Ureter (tissue), 1 donor: ENCODE data around the gene ELAVL2. TPM values are rescaled to one million over a fixed set of nuclear protein-coding genes. Genes with fewer than 3 reads are reported as not detected.
"Not testable (repeated sequence)": the region's sequence is repeated elsewhere in the genome, so short reads cannot be mapped to it uniquely, and the experiment has no call there.

Experiments used
- DNase-seq: peaks from one replicate; pipeline ENCODE4 v3.0.0-alpha.2; 2020; ENCODE audit warnings: low spot score
- total RNA-seq: library from RNA; stranded (reverse); gene quantifications from one replicate; pipeline ENCODE4 v1.2.4, GENCODE V29; 2023
- donor health status: DM: yes; HTN: yes; CAD: no.

The ELAVL2 gene
- total RNA-seq, 1 donor from 2014 or later = 0.29 TPM

DNA sequence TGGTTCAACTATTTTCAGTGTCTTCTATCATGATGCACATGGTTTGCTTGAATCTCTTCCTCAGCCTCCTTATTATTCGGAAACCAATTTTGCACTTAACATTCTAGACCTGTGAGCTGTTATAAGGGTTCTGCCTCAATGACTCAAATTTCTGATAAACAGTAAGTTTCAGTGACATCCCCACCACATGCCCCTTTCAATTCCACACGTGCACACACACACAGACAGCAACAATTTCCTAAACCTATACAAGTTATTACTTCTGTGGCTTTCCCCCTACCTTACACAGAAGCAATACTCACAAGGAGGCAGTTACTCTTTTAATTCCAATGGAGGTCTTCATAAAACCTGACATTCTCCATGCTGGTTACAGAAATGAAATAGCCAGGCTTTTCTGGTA is 102.4 kb downstream of the ELAVL2 start:
- no peak for DNase-seq

DNA sequence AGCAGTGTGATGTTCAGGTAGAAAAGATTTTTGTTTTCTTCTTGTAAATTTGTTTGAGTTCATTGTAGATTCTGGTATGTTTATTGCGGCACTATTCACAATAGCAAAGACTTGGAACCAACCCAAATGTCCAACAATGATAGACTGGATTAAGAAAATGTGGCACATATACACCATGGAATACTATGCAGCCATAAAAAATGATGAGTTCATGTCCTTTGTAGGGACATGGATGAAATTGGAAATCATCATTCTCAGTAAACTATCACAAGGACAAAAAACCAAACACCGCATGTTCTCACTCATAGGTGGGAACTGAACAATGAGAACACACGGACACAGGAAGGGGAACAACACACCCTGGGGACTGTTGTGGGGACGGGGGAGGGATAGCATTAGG is 103.0 kb downstream of the ELAVL2 start:
- DNase-seq = not testable (repeated sequence)

DNA sequence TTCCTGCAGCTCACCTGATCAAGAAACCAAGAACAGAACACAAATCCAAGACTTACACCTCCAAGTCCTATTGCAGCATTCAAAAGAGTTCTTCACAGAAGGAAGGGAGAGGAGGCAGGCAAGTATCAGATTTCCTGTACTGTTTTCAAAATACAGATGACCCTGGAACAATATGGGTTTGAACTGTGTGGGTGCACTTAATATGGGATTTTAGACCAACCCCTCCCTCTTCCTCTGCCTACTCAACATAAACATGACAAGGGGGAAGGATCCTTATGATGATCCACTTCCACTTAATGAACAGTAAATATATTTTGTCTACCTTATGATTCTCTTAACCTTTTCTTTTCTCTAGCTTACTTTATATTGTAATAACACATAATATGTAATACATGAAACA is 104.6 kb downstream of the ELAVL2 start:
- DNase-seq = no peak

DNA sequence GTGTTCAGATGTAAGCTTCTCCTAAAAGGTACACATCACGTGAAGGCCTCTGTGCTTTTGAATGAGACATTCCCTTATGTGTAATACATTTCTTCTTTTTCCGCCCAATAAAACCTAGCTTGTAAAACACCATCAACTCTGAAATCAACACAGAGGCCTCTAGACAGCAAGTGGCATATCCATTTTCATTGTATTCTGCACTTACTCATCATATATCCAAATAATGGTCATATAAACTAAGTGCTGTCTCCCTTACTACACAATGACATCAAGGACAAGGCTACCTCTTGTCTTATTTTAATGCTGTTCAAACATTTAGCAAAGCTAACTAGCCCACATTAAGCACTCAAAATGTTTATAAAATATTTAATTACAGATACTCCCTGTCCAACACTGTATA is 108.5 kb downstream of the ELAVL2 start:
- no peak for DNase-seq

DNA sequence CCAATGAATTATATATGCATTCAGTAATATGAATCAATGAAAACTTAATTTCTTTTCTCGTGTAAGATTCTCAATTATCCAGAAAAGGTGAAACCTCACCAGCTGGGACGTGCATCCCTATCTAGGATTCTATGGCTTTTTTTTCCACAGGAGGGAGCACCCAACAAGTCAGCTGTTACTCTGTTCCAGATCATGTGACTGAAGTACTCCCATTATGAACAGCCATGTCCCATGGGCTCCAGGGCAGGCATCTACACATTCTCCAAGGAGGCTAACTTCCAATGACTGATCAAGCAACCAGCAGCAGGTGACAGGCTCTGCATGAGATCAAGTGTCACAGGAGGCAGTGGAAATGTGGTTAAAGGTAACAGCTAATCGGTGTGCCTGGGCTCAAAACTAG is 118.8 kb downstream of the ELAVL2 start:
- DNase-seq = no peak

DNA sequence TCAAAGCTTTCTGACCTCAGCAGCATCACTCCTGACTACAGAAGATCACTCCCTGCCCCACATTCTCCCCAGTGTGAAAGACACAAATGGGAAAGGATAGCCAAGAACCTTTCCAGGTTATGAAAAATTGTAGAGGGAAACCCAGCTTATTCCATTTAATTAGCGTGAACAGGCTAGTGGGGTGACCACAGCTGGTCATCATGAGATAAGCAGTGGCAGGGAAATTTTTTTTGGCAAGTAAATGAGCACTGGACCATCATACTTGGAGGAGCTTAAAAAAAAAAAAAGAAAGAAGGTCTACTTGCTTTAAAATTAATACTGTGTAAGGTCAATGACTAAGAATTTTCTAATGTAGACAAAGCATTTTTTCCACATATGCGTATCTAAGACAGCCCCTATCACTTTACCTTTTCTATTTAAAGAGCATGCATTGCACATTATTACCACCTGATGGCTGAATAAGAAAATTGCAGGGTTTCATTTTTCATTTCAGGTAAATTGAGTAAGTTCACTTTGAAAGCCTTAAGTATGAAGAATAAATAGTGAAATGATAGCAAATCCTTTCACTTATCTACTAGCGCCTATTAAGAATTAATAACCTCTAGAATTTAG is 123.6 kb downstream of the ELAVL2 start:
- DNase-seq = no peak

DNA sequence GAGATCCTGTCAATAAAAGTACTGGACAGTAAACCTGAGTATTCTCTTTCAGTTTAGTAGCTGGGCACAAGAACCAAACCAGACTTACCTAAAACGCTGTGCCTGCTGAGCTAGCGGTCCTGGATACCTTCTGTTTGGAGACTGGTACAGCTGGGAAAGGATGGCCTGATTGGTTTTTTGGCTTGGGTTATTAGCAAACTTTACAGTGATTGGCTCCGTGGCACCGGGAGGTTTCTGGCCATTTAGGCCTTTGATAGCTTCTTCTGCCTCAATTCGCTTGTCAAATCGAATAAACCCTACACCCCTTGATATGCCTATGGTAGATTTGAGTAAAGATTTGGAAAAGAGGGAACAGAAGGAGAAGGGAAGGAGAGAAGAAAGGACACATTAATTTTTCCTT is 124.7 kb downstream of the ELAVL2 start:
- no peak for DNase-seq

DNA sequence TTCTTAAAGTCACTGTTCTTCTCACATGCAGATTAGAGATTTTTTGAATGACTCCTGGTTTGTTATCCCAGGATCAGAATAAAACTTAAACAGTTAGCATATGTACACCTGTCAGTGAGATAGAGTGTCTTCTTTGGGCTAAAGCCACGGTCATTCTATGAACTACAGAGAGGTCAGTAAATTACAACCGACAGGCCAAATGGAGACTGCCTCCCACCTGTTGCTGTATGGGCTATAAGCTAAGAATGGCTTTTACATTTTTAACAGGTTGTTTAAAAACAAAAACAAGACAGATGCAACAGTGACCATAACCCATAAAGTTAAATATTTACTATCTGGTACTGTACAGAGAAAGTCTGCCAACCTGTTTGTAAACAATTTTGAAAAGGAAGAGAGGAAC is 125.7 kb downstream of the ELAVL2 start:
- no peak for DNase-seq

DNA sequence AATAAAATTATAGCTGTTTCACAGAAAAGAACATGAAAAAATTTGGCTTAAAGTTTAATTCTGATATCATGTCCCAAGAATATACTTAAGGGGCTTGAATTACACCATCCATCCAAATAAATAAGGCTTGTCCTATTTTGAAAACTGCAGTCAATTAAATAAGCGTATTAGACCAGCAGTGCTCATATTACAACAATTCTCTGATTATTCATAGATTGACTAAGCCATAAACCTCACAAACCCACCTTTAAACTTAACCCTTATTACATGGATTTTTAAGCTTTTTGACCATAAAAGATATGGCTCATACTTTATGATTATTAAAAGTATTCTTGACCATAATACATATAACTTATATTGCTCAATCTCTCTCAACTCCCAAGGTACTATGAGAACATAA is 127.9 kb downstream of the ELAVL2 start:
- DNase-seq = no peak

DNA sequence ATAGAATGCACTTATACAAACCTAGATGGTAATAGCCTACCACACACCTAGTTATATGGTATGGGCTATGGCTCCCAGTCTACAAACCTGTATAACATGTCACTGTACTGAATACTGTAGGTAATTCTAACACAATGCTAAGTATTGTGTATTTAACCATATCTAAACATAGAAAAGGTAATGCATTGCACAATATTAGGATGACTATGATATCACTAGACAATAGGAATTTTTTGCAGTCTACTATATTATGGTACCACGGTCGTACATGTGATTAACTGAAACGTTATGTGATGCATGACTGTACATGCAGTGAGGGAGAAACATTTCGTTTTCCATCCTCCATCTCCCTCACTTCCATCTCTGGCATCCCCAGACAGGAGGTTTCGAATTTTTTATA is 130.5 kb downstream of the ELAVL2 start:
- no peak for DNase-seq

DNA sequence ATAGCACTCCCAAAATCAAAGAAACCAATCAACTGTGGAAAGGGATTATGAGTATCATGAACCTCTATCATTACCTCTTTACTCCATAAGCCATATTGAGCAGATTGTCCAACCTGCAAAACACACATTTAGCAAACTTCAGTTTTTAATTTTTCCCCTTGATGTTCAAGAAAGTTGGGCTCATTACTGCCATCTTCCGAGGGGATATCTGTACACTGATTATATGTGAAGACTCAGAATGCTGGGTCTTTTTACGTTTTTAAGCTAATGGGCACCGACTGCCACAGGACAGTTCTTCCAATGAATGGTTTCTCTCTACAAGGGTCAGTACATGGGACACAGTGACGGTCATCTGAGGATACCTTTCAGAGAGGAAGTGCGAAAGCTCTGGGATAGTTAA is 132.7 kb downstream of the ELAVL2 start:
- DNase-seq = no peak

DNA sequence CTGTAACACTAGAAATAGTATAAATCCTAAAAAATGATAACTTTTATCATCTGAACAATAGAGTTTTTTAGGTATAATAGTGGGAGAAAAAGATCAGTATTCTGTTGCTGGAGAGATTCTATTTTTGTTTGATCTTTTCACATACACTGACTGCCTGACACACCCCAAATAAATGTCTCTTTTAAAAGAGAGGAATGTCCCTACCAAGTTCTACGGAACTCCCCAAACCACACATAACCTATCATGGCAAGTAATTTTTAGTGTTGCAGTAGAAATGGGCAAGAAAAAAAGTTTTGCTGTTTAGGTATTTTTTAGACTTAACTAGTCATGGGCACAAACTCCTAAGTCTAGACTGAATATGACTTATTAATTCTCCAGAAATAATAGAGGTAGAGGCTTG is 139.1 kb downstream of the ELAVL2 start:
- DNase-seq = no peak

DNA sequence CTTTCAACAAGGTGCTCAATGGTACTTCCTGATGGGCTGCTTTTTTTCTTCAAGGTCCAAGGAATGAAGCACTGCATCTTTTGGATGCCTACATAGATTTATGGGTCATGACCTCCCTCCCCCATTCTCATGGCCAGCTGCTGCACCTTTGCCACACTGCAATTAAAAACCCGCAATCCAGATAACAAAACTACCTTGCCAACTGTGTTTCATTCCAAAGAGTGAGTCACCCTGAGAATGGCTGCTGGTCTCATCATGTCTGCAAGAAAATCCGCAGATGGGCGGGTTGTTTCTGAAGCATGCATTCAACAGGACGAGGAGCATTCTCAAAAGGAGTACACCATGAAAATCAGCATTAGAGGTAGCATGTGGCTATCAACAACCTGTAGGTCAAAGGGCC is 139.8 kb downstream of the ELAVL2 start:
- peak; percentile 42 for DNase-seq

DNA sequence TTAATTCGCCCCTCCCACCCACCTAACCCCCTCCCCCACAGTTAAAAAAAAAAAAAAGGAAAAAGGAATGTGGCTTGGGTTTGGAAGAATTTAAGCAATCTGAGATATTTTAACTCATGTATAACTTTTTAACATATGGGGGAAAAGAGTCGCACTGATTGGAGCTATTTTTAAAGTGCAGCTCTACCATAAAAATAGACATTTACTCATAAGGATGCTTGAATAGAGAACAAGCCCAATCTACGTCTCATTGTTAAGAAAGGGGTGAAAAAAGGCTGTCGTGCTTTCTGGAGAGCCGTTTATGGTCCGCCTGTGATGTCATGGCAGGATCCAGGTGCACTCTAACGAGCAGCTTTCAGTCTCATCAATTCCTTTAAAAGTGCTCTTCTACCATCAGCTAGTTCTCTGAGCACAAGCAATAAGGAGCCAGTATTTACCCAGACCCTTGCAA is 142.4 kb downstream of the ELAVL2 start:
- no peak for DNase-seq

DNA sequence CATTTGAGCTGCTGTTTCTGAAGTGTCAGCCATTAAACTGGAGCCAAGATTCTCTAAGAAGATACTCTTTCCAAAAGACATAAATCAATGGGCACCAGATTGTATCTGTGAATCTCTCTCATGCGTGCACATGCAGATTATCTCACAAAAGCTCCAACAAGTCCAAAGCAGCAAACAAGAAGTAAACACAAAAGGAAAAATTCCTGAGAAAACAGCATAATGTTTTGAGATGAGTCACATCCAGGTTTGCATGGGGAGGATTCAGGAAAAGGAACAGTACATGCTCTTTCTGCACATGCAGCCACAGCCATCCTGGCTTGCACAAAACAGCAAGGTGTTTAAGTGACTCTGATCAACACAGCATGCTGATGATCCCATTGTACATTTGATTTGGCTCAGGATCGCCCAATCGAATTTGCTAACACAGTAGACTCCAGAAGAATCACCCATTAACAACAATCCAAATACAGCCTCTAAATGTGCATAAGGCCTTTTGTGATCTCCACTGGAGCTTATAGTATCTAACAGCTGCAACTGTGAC is 143.1 kb downstream of the ELAVL2 start:
- no peak for DNase-seq

DNA sequence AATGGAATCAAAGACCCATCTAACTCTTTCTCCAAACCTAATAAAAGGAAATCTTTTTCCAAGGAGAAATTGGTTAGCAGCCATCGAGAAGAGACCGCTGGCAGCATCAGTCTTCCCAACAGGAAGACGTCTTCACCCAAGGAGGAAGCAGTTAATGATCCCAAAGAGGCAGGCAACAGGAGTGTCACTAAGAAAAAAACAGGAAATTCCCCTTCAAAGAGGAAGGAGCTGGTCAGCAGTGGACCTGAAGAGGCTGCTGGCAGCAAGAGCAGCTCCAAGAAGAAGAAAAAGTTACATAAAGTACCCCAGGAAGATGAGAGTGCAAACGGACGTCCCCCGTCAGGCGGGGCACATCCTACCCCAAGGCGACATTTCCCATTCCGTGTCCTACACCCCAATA is 143.7 kb downstream of the ELAVL2 start:
- no peak for DNase-seq

DNA sequence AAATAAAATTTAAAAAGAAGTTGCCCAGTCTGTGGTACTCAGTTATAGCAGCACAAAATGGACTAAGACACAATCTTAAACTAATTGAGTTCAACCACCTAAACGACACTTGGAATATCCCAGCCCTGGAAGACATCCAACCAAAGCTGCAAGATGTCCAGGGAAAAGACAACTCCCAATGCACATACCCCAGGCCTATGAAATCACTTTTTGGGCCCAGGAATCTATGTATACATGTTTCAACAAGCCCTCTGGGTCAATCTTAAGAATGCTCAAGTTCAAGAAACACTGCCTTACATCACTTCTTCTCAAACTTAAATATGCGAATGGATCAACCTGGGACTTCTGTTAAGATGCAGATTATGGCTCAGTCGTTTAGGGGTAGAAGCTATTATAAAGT is 148.6 kb downstream of the ELAVL2 start:
- no peak for DNase-seq

DNA sequence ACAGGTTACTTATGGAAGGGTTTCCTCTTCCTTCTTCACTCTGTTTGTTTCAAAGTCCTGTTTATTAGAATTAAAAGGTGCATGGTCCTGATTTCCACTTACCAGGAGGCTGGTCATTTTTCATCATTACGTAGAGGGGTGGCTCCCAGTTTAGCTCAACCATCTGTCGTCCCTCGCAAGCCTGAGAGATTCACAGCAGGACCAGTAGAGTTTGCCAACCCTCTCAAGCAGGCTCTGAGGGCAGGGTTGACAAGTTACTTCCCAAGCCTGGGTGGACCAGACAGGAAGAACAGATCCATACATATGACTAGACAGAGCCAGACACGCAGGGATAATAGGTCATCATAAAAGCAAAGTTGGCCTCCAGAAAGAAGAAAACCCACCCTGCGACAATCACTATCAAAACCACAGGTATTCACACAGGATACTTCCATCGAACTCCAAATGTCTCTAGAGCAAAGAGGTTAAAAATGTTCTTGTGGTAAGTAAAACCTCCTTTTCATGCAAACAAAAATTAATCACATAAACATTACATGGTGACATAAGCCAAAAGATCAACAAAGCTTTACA is 151.9 kb downstream of the ELAVL2 start:
- DNase-seq = no peak

DNA sequence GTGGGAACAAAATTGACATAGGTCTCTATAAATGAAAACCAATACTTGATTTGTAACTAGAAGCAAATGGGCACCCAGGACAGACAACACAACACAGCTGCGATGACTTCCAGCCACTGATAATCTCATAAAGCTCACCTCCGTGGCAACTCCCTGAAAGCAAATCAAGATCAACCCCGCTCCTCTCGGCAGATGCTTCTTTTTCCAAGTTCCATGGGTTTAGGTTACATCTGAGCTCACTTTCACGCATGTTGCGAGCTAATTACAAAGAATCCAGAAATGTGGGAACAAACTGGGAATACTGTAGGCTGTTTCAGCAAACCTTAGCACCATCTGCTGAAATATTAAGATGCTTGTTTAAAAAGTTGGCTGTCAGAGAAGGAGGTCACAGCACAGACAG is 153.9 kb downstream of the ELAVL2 start:
- DNase-seq = no peak

DNA sequence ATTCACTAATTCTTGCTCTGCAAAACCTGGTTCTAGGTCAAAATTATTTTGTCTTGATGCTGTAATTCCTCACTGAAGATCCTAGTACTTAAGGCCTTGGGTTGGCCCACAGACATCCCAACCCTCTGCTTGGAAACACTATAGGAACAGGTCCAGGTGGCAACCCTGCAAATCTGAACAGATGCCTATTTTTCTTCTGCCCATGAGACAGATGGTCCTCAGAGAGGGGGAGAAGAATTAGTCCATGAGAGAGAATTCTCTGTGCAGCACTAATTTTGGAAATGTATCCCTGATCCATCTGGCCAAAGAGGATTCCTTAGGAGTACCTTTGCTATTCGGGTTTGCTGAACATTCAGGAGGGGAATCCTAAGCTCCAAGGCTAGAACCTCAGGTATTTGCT is 156.3 kb downstream of the ELAVL2 start:
- DNase-seq = no peak

DNA sequence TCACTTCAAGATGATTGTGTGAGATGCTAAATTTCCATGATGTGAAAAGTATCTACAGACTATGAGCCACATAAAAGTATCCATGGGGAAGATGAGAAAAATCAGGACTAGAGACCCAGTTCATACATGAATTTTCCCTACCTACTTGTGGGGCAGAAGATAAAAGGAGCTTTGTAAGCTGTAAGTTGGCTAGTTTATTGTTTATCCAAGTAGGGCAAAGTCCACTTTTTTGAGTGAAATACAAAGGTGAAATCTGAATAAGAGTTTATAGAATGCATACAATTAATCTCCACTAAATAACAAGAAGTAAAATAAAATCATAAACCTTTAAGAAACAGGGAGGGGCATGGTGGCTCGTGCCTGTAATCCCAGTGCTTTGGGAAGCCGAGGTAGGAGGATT is 160.4 kb downstream of the ELAVL2 start:
- DNase-seq = no peak

DNA sequence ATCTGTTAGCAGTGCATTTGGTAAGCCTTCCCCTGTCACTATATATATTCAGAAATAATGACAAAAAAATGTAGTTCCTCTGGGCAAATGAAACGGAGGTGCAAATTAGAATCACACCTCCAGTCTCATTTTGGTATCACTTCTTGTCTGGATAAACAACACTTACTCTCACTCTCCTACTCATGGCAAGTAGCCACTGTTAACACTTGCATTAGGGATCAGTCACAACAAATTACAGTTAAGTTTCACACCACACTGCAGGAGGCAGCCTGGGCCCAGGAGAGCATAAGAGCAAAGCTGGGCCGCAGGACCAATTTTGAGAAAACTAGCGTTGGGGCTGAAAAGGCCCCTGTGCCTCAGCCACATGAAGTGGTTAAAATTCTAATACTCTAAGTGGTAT is 161.0 kb downstream of the ELAVL2 start:
- no peak for DNase-seq

DNA sequence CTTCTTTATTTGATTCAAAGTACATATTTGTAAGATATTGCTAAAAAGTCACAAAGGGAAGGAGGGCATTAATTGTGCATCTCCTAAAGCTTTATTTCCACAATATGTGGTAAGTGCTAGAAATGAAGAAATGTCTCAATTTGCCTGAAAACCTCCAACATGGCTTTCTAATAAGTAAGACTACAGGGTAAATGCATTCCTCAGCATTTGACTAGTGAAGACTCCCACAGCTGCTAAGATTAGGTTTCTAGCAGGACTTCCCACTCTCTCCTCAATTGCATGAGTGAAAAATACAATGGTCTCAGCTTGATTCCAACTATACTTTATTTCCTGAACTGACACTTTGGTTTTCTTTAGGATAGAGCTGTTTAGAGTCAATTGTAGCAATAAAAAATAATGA is 162.1 kb downstream of the ELAVL2 start:
- DNase-seq = no peak

DNA sequence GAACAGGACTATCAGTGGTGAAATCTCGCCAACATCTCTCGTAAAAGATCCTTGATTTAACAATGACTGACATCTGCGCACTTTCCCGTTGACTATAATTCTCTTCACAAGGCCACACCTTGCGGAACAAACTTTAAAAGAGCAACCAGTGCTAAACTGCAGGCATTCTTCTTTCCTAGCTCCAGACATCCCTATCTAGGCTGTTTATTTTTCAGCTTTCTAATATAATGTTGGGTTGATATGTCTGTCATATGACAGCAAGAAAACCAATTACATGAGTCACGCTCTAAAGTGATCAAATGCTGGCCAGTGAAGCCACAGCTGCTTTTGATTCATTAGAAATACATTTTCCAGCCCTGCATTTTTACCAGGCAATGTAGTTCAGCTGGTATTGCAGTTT is 162.5 kb downstream of the ELAVL2 start:
- DNase-seq = no peak
